AG09319 (cell line): ENCODE results near the gene ENO4.

ENCODE experiments used
- DNase-seq: peaks from one replicate; pipeline ENCODE4 v3.0.0-alpha.2; 2010; ENCODE audit warnings: low read depth; ENCODE audit errors: extremely low read depth
- CTCF ChIP-seq: IDR thresholded peaks from 2 replicates; pipeline ENCODE4 v1.5.1; 2011; ENCODE audit warnings: low read depth, mild to moderate bottlenecking, inconsistent platforms, low read length, moderate library complexity

The ENO4 gene

DNA sequence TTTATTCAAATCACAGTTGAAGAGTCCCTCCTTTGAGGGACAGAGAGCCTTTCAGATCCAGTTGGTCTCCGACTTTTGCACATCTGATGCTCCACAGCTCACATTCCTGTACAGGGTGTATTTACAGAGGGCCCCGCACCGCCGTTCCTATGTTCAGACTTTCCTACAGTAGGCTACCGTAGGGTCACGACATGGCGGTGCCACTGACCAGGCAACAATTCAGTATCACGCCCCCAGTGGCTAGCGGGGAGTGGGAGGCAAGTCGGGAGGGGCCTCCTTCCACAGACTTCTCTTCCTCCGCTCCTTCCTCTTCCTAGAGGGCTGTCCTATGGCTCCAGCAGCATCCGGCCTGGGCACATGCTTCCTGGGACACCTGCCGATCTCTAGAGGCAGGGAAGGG lies 40.6 kb upstream of the ENO4 start:
- TF ChIP-seq CTCF = no peak
- no peak for DNase-seq

DNA sequence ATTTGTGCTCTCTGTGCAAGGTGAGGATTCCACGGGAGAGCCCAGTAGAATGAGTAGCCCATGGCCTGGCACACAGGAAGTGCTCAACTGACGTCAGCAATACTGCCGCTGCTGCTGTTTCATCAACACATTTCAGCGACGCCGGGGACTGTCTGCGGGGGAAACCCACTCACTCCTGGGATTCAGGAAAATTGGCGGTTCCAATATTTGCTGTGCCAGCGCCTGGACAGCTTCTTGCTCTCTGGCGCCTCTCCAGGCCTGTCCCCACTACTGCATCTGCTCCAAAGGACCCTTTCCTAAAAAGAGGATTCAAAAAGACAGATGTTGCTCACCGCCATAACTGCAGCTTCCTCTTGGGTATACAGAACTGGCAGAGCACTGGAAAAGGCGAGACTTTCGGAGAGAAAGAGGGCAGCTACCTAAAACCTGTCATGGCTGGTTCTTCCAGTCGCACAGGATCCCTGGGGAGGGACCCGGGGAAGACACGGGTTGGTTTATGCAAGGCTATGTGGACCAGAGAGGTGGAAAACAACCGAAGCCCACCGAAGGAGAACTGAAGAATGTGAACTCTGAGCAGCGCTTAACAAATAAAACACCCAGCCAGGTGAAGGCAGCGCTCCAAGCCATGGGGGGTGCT lies 39.7 kb upstream of the ENO4 start:
- no peak; the same call in none of the 2 replicates for TF ChIP-seq CTCF
- no peak for DNase-seq

DNA sequence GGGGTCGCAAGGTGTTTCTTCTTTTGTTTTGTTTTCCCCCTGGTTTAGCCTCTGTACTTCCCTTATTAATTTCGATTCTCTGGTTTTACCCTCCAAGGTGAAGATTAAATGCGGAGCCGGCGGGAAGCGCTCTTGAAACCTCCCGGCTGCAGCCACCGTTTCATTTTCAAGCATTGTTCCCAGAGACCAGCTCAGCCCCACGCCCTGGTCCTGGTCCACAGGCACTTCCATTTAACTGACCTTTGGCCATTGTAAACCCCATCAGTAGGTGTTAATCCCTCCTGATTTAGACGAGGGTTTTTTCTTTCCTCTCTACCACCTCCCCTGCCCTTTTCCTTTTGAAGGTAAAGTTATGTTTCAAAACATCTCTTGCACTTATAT lies 39.2 kb upstream of the ENO4 start:
- no peak for TF ChIP-seq CTCF

DNA sequence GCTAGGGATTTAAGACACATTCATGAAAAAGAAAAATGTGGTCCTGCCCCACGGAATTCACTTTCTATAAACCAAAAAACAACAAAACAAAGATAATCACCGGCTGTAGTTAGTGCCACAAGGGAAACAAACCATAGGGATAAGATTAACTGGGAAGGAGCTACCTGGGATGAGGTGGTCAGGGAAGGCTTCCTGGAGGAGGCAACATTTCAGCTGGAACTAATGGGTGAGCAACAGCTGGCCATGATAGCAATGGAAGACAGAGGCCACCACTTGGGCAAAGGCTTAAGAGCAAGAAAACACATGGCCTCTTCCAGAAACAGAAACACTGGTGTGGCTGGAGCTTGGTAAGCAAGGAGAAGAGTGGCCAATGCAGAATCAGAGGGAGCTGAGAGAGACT lies 38.4 kb upstream of the ENO4 start:
- no peak for TF ChIP-seq CTCF
- no peak for DNase-seq

More for the DNA sequence above, 39.2 kb upstream of the ENO4 start:
- no peak for DNase-seq

- no peak for DNase-seq
- no peak for TF ChIP-seq CTCF
Observed at GRCh38 chr10:116811691-116812090, 37.6 kb upstream of the ENO4 start.

- no peak for TF ChIP-seq CTCF
- DNase-seq = no peak
Observed at GRCh38 chr10:116815641-116816415, 33.5 kb upstream of the ENO4 start.

GRCh38 chr10:116817178-116817577 lies 32.1 kb upstream of the ENO4 start:
- no peak for TF ChIP-seq CTCF
- no peak for DNase-seq
